HuH-7.5 (cell line): ENCODE measurements around the gene C16orf54.
"Not testable (repeated sequence)": the region's sequence is repeated elsewhere in the genome, so short reads cannot be mapped to it uniquely, and the experiment has no call there.

Source experiments
- DNase-seq: peaks from one replicate; pipeline ENCODE4 v3.0.0; 2011; ENCODE audit warnings: low spot score

Gene C16orf54

DNA sequence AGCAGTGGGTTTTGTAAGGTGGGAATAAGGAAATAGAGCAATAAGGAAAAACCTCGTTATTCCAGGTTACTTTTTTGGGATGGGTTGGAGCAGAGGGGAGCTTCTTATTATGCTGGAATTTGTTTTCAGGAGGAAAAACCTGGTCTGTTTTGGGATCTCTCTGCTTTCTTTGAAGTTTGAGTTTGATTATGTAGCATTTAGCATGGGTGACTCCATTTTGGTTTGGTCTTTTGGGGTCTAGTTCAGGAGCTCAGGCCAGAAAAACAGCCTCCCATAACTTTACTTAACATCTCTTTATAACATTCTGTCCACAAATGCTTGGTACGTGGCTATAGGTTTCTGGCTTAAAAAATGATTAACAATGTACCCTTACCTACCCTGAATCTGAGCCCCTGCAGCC lies 23.7 kb upstream of the C16orf54 start:
- DNase-seq: no peak

DNA sequence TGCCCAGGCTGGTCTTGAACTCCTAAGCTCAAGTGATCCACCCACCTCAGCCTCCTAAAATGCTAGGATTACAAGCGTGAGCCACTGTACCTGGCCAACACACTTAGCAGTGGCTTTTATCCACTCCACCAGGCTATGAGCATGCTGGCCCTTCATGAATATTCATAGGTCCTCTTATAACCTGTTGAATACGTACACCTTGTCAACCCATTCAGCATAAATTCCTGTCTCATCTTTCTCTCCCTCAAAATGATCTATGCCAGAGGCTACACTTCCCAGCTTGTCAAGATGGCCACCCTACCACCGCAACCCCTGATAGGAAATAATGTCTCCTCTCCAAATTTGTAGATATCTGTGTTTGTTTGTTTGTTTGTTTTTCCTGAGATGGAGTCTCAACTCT lies 21.3 kb upstream of the C16orf54 start:
- DNase-seq: no peak

DNA sequence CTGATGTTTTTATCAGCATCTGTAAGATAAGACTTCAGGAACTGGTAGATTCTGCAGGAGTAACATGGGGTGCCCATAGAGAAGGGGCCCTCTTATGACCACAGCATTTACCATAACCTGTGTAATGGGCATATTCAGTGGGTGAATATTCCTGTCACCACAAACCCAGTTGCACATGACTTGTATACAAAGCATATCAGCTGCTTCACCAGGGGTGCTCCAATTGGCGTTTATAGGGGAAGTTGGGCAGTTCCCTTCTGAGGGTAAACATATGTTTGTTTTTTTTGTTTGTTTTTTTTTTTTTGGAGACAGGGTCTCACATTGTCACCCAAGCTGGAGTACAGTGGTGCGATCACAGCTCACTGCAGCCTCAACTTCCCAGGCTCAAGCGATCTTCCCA lies 20.8 kb upstream of the C16orf54 start:
- DNase-seq: no peak

DNA sequence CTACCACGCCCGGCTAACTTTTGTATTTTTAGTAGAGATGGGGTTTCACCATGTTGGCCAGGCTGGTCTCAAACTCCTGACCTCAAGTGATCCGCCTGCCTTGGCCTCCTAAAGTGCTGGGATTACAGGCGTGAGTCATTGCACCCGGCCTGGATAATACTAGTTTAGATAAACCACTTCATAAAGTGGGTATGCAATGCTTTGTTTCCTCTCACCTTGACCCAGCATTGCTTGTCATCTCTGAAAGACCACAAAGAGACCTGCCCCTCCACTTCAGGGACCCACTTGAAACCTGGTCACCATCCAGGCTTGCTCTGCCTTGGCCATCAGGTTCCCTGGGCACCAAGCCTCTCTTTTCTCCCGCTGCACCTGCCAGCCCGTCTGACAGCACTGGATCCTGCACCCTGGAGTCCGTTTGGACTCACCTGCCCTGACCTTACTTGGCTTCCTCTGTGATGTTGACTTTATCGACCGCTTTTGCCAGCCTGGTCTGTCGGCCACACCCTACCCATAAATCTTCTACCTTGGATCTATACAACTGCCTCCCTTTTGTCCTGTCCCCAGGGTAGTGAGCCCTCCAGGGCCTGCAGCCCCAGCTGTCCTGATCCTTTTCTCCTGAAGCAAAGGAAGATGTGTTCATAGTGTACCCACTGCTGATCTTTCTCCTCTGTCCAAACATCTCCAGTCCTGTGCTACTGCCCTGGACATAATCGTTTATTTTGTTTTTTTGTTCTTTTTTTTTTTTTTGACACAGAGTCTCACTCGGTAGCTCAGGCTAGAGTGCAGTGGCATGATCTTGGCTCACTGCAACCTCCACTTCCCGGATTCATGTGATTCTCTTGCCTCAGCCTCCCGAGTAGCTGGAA lies 19.6 kb upstream of the C16orf54 start:
- DNase-seq: peak; percentile 62

DNA sequence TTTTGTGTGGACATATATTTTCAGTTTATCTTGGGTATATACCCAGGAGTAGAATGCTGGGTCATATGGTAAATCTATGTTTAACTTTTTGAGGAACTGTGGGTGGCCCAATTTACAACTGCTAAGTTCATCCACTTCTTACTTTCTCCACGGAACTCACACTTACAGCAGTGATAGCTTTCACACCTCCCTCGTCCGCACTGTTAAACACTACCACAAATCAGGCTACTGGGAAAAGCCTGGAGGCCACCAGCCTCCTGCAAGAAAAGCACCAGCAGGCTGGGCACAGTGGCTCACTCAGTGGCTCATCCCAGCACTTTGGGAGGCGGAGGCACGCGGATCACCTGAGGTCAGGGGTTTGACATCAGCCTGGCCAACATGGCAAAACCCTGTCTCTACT lies 17.5 kb upstream of the C16orf54 start:
- DNase-seq: no peak

DNA sequence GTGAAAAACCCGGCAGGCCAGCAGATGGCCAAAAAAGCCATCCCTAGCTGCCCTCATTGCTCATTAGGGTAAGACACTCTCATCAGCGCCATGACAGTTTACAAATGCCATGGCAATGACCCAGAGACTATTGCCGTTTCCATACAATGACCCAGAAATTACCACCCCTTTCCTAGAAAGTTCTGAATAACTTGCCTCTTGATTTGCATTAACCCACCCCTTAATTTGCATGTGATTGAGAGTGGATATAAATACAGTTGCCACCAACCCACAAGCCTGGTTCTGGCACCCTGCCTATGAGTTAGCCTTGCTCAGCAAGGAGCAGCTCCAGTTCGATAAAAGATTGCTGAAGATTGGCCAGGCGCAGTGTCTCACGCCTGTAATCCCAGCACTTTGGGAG lies 16.1 kb upstream of the C16orf54 start:
- no peak for DNase-seq

DNA sequence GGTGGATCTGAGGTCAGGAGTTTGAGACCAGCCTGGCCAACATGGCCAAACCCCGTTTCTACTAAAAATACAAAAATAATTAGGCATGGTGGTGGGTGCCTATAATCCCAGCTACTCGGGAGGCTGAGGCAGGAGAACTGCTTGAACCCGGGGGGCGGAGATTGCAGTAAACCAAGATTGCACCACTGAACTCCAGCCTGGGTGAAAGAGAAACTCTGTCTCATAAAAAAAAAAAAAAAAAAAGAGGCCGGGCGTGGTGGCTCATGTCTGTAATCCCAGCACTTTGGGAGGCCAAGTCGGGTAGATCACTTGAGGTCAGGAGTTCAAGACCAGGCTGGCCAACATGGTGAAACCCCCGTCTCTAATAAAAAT lies 15.5 kb upstream of the C16orf54 start:
- not testable (repeated sequence) for DNase-seq

DNA sequence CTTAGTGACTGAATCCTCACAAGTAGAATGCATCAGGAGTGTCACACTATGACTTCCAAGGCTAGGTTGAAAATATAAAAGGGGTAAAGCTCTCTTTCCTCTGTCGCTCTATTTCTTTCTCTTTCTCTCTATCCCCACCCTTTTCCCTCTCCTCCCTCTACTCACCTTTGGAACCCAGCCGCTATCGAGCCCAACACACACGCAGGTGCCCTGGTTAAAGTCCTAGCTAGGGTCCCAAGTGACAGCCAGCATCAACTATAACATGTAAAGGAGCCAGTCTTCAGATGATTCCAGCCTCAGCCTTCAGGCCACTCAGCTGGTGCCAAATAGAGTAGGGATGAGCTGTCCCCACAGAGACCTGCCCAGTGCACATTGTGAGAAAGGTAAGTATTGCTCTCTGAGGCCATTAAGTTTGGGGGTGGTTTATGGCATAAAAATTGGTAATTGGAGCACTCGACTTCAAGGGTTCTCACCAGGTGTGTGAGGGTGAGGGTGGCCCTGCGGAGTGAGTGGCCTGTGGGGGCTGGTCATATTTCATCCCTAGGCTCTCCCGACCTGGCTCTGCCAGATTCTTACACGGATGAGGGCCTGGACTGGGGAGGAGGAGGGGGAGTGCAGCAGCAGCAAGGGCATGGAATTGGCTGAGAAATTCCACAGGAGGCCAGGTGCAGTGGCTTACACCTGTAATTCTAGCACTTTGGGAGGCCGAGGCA lies 14.9 kb upstream of the C16orf54 start:
- no peak for DNase-seq

DNA sequence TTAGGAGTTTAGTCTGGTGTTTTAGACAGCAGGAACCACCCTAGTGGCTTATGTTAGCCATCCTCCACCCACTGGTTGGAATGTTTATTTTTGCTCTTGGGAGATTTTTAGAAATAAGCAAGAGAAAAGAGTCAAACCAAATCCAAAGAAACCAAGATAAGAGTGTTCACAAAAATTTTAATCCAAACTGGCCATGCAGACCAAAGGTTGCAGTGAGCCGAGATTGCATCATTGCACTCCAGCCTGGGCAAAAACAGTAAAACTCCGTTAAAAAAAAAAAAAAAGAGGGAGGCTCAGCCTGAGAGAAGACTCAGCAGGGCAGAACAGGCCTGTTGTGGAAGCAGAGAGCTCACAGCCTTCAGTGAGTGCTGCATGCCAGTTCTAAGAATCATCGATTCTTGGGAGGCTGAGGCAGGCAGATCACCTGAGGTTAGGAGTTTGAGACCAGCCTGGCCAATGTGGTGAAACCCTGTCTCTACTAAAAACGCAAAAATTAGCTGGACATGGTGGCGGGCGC lies 12.2 kb upstream of the C16orf54 start:
- peak; percentile 32 for DNase-seq

DNA sequence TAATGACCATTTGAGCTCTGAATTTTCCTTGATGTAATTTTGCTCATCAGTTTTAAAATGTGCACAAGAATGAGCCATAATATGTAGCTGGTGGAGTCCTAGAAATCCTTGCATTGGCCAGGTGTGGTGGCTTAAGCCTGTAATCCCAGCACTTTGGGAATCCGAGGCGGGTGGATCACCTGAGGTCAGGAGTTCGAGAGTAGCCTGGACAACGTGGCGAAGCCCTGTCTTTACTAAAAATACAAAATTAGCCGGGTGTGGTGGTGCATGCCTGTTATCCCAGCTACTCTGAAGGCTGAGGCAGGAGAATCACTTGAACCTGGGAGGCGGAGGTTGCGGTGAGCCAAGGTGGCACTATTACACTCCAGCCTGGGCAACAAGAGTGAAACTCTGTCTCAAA lies 11.3 kb upstream of the C16orf54 start:
- DNase-seq: not testable (repeated sequence)

DNA sequence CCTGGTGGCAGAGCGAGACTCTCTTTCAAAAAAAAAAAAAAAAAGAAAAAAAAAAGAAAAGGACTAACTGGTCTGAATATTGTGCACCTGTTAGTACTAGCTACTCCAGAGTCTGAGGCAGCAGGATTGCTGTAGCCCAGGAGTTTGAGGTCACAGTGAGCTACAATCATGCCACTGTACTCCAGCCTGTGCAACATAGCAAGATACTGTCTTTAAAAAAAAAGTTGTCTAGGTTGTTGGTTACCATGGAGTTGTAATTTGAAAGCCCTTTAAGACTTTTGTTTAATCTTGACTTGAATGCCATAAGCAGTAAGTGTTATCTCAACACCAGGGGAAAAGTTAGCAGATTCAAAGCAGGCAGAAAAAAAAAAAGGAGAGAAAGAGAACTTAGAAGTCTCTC lies 10.9 kb upstream of the C16orf54 start:
- DNase-seq: no peak

DNA sequence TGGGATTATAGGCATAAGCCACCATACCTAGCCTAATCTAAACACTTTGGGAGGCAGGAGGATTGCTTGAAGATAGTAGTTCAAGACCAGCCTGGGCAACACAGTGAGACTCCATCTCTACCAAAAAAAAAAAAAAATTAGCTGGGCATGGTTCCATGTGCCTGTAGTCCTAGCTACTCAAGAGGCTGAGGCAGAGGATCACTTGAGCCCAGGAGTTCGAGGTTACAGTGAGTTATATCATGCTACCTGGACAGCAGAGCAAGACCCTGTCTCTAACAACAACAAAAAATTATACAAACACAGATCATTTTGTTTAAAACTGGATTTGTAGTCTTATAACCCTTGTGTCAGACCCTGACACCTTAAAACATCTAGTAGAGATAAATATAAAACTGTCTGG lies 7.7 kb upstream of the C16orf54 start:
- no peak for DNase-seq

DNA sequence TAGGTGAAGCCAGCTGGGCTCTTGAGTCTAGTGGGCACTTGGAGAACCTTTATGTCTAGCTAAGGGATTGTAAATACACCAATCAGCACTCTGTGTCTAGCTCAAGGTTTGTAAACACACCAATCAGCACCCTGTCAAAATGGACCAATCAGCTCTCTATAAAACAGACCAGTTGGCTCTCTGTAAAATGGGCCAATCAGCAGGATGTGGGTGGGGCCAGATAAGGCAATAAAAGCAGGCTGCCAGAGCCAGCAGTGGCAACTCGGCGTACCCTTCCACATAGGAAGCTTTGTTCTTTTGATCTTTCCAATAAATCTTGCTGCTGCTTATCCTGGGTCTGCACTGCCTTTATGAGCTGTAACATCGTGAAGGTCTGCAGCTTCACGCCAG lies 3.0 kb upstream of the C16orf54 start:
- not testable (repeated sequence) for DNase-seq

DNA sequence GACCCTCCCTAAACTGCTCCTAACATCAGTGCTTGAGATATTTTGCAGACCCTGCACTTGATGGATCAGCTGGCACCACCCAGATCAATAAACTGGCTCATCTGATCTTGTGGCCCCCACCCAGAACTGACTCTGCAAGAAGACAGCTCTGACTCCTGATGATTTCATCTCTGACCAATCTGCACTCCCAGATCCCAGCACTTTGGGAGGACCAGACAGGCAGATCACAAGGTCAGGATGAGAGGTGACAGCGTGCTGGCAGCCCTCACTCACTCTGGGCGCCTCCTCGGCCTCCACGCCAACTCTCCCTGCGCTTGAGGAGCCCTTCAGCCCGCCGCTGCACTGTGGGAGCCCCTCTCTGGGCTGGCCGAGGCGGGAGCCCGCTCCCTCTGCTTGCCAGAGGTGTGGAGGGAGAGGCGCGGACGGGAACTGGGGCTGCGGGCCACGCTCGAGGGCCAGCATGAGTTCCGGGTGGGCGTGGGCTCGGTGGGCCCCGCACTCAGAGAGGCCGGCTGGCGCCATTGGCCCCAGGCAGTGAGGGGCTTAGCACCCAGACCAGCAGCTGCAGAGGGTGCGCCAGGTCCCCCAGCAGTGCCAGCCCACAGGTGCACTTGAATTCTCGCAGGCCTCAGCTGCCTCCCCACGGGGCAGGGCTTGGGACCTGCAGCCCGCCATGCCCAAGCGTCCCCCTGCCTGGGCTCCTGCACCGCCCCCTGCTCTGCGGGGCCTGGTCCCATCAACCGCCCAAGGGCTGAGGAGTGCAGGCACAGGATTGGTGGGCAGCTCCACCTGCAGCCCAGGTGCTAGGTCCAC lies 2.4 kb upstream of the C16orf54 start:
- no peak for DNase-seq

DNA sequence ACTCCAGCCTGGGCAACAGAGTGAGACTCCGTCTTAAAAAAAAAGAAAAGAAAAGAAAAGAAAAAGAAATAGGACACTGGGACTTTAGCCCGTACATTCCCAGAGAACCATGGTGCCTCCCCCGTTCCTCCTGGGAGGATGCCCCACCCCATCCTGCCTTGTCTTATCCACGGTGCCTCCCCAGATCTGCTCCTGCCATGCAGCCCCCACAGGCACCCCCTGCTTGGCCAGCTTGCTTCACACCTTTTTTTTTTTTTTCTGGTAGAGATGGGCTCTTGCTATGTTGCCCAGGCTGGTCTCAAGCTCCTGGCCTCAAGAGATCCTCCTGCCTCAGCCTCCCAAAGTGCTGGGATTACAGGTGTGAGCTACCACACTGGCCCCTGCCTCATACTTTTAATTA lies 728 bp upstream of the C16orf54 start:
- DNase-seq: not testable (repeated sequence)

DNA sequence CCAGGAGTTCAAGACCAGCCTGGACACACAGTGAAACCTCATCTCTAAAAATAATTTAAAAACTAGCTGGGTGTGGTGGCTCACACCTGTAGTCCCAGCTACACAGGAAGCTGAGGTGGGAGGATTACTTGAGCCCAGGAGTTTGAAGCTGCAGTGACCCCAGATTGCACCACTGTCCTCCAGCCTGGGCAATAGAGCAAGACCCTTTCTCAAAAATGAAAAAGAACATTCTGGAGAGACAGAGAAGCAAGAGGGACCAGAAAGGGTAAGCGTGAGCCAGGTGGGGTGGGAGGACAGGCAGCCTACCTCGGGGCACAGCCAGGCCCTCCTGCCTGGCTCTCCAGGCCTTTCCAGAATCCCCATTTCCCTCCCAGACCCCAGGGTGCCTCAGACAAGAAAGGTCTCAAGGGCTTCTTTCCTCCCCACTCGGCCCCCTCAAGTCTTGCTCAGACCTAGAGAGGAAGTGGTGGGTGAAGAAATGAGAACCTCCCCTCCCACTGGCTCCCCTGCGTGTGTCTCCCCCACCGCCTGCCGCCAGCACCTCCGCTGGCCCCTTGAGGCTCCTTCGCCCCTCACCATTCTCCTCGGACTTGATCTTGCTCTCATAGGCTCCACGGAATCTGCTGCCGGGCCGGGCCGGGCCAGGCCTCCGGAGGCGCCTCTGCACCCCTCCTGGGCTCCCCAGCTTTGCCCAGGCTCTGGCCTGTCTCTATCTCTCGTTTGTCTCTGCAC lies 503 bp downstream of the C16orf54 start:
- DNase-seq: no peak

DNA sequence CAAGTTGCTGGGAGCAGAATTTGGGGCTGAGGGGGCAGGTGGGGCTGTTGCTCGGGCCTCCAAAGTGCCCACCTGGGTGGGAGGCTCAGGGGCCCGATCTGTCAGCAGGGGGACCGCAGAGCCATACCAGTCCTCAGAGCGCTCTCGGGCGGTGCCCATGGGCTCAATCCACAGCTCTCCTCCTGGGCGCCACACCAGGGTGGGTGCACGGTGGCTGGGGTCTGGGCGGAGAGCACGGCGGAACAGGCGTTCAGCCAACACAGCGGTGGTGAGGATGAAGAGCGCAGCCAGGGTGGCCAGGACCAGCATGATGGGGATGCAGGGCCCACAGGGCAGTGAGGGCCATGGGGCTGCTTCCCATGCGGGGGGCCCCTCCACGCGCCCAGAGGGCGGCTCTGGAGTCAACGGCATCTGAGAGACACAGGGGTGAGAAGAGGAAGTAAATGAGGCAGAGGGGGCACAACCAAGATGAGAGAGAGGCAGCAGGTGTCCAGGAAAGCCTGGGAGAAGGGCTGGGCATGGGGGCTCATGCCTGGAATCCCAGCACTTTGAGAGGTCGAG lies 1.2 kb downstream of the C16orf54 start:
- DNase-seq: no peak

DNA sequence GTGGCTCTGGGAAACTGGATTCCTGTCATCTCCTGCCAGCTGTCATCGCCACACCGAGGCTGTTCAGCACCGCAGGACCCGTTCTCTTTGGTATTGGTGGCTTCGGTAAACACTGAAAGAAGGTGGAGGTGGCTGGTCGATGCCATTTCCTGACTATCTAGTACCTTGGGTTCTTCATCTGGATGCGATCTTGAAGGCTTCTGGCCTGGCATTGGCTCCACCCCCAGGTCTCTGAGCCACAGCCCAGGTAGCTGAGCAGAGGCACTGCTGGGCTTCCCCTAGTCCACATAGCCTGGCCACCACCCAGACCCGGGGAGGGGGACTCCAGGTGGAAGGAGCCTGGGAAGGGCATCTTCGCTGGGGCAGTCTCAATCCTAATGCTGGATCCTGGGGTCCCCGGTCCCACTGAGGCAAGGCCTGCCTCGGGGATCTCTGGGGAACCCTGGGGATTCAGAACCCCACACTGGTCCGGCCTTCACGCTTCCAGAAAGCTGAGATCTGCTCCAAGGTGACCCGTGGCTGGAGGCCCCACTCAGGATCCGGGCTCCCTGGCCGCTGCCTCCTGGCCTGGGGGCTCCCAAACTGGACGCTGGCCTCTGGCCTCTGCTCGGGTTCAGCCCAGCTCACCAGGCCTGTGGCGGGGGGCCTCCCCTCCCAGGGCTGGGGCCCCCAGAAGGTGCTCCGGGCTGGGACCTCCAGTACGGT lies 1.8 kb downstream of the C16orf54 start:
- no peak for DNase-seq

DNA sequence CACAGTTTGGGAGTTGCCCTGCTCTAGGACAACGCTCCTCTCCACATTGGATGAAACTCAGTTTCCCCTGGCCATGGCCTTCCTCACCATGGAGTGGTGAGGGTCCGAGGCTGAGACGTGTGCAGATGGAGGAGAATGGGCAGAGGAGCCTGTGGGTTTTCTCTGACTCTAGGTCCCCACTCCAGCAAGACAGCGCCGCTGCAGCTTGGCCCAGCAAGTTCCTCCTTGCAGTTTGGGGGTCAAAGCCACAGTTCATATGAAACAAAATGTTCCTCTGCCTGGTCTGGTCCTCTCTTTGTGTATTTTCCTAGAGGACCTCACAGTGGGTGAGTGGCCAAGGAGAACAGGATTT lies 2.3 kb downstream of the C16orf54 start:
- no peak for DNase-seq

DNA sequence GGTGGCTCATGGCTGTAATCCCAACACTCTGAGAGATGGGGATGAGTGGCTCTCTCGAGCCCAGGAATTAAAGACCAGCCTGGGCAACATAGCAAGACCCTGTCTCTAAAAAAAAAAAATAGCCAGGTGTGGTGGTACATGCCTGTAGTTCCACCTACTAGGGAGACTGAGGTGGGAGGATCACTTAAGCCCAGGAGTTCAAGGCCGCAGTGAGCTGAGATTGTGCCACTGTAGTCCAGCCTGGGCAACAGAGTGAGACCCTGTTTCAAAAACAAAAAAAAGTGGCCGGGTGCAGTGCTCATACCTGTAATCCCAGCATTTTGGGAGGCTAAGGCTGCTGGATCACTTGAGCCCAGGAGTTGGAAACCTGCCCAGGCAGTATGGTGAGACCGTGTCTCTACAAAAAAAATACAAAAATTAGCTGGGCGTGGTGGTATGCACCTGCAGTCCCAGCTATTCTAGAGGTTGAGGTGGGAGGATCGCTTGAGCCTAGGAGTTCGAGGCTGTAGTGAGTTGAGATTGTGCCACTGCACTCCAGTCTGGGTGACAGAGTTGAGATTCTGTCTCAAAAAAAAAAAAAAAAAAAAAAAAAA lies 3.0 kb downstream of the C16orf54 start:
- DNase-seq: no peak

DNA sequence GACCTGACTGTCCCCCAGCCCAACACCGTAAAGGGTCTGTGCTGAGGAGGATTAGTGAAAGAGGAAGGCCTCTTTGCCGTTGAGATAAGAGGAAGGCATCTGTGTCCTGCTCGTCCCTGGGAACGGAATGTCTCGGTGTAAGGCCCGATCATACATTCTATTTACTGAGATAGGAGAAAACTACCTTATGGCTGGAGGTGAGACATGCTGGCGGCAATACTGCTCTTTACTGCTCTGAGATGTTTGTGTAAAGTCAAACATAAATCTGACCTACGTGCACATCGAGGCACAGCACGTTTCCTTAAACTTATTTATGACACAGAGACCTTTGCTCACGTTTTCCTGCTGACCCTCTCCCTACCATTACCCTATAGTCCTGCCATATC lies 5.2 kb downstream of the C16orf54 start:
- not testable (repeated sequence) for DNase-seq
